GM10266 (cell line): Measurements from ENCODE around the gene UBQLN4.

Source experiments
- DNase-seq: peaks from one replicate; pipeline ENCODE4 v3.0.0; 2012; ENCODE audit errors: extremely low spot score
- TF ChIP-seq, protein P1 (sequence below): IDR thresholded peaks from 2 replicates; pipeline ENCODE4 v1.5.1; 2012; ENCODE audit warnings: mild to moderate bottlenecking, low read depth; ENCODE audit not compliant: control insufficient read depth, insufficient read depth; ENCODE audit errors: missing control alignments

The UBQLN4 gene

DNA sequence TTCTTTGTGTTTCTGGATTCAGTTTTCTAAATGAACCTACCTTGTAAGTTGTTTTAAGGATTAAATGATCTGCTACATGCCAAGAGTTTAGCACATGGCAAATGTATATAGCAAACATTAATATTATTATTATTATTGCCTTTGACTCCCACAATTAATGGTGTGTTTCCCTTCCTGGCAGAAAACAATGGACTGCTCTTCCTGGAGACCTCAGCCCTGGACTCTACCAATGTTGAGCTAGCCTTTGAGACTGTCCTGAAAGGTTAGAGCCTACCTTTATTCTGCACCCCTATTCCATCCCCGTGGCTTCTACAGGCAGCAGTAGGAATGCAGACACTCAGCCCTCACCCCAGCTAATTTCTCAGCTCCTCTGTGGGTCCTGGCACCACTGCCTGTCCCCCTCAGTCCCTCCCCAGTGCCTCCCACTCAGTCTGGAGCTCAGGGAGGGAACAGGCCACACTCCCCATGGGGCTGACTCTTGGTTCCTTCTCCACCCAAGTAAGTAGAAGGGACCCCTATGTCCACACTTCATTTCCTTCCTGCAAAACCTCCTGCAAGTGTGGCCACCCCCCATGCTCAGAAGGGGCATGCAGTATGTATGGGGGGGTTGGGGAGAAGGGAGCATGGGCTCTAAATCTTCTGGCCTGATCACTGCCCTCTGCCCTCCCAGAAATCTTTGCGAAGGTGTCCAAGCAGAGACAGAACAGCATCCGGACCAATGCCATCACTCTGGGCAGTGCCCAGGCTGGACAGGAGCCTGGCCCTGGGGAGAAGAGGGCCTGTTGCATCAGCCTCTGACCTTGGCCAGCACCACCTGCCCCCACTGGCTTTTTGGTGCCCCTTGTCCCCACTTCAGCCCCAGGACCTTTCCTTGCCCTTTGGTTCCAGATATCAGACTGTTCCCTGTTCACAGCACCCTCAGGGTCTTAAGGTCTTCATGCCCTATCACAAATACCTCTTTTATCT, 16.2 kb upstream of the UBQLN4 start:
- TF ChIP-seq, protein P1, sequence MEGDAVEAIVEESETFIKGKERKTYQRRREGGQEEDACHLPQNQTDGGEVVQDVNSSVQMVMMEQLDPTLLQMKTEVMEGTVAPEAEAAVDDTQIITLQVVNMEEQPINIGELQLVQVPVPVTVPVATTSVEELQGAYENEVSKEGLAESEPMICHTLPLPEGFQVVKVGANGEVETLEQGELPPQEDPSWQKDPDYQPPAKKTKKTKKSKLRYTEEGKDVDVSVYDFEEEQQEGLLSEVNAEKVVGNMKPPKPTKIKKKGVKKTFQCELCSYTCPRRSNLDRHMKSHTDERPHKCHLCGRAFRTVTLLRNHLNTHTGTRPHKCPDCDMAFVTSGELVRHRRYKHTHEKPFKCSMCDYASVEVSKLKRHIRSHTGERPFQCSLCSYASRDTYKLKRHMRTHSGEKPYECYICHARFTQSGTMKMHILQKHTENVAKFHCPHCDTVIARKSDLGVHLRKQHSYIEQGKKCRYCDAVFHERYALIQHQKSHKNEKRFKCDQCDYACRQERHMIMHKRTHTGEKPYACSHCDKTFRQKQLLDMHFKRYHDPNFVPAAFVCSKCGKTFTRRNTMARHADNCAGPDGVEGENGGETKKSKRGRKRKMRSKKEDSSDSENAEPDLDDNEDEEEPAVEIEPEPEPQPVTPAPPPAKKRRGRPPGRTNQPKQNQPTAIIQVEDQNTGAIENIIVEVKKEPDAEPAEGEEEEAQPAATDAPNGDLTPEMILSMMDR = no peak
- no peak for DNase-seq

DNA sequence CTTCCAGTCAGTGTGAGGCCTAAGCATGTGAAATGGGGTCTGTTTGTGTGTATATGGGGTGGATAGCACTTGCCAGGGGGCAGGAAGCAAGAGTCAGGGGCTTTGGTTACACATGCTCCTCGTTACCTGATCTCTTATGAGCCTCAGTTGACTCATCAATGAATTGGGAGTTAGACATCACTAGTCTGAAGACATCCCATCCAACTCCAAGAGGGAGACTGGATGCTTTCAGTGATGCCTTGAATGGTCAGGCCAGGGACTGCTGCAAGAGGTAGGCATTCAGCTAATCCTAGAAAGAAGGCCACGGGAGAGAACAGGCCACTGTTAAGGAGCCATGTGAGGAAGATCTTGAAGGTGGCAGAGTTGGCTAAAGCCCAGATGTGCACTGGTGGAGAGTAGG, 13.7 kb upstream of the UBQLN4 start:
- TF ChIP-seq, protein P1 = no peak
- no peak for DNase-seq

DNA sequence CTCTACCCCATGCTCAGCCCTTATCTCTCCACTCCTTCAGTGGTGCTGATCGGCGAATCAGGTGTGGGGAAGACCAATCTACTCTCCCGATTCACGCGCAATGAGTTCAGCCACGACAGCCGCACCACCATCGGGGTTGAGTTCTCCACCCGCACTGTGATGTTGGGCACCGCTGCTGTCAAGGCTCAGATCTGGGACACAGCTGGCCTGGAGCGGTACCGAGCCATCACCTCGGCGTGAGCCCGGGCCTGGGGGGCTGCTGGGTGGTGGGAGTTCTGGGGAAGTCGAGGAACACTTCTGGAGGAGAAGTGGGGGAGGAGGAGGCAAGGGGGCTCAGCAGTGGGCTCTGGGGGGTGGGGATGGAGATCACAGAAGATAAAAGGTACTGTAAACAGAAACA, 12.3 kb upstream of the UBQLN4 start:
- no peak for DNase-seq
- TF ChIP-seq, protein P1 = no peak

DNA sequence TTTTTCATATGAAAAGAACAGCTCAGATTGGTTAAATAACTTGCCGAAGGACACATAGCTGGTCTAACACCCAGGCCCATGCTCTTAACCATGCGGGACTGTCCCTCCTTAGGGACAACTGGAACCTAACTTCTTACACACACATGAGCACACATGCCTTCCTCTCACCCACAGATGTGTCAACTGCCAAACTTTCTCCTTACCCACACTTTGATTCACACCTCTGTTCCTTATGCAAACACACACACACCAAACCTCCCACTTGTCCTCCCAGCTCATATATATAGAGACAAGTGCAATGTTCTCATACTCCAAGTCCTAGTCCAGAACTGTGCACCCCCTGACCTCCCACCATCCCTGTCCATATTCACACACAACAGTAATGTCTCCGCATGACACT, 11.6 kb upstream of the UBQLN4 start:
- no peak for DNase-seq
- TF ChIP-seq, protein P1 = no peak

DNA sequence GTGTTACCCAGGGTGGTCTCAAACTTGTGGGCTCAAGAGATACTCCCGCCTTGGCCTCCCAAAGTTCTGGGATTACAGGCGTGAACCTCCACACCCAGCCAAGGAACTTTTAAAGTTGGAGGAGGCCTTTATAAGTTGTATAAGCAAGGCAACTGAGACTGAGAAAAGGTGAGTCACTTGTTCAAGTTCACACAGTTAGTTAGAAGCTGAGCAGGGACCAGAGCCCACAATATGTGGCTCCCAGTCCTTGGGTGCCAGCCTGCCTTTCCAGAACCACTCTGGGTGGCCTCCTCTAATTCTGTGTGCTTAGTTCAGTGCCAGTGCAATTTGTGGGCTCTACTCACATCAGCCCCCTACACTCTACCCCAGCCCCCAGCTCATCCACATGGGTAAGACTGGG, 11.0 kb upstream of the UBQLN4 start:
- TF ChIP-seq, protein P1 = no peak
- no peak for DNase-seq

DNA sequence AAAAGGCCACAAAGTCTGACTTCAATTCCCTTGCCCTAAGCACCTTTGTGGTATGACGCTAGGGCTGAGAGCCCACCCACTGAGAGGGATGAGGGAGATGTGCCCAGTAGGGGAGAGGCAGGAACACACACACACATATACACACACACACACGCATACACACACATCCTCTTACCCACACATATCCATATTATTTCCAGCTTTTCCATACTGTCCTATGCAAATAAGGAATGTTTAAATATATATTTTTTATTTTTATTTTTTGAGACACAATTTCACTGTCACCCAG, 10.3 kb upstream of the UBQLN4 start:
- TF ChIP-seq, protein P1 = no peak
- no peak for DNase-seq

DNA sequence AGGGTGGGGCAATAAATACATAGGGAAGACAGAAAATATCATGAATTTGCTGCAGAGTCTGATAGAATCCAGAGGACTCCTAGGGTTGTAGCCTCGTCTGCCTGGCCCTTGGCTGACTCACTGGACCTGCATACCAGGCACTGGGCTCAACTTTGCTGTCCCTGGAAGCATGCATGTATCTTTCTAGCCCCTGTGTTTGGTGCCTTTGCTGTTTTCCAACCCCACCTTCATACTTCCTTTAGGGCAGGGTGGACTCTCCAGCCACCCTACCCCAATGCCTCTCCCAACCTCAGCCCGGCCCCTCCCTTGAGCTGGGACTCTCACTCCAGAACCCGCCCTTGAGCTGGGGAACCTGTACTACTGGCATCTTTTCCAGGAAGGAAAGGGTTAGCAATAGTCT, 8.6 kb upstream of the UBQLN4 start:
- TF ChIP-seq, protein P1 = no peak
- DNase-seq = no peak
